HEK293 (cell line): ENCODE results near the gene ANAPC16.

Source experiments
- INSM2 ChIP-seq: fragments of 450-650 bp; formaldehyde crosslinking; IDR thresholded peaks from 2 replicates; pipeline ENCODE4 v1.5.1; 2016; ENCODE audit warnings: missing biosample characterization, missing genetic modification characterization
- KLF7 ChIP-seq: fragments of 450-650 bp; formaldehyde crosslinking; IDR thresholded peaks from 2 replicates; pipeline ENCODE4 v1.5.1; 2016; ENCODE audit warnings: missing biosample characterization, missing genetic modification characterization, borderline replicate concordance
- MEIS1 ChIP-seq: sonication (generic); formaldehyde crosslinking; IDR thresholded peaks from 2 replicates; pipeline ENCODE4 v1.8.1; 2022; ENCODE audit warnings: missing genetic modification reagents, mild to moderate bottlenecking, borderline replicate concordance
- PRDM1 ChIP-seq: fragments of 450-650 bp; formaldehyde crosslinking; IDR thresholded peaks from 2 replicates; pipeline ENCODE4; 2016; ENCODE audit warnings: missing biosample characterization, missing genetic modification characterization
- PRDM2 ChIP-seq: fragments of 450-650 bp; formaldehyde crosslinking; IDR thresholded peaks from 2 replicates; pipeline ENCODE4 v1.5.1; 2016; ENCODE audit warnings: missing biosample characterization, missing genetic modification characterization, borderline replicate concordance
- SALL2 ChIP-seq: fragments of 450-650 bp; formaldehyde crosslinking; IDR thresholded peaks from 2 replicates; pipeline ENCODE4 v1.5.0; 2017; ENCODE audit warnings: missing biosample characterization, mild to moderate bottlenecking, missing genetic modification characterization, borderline replicate concordance
- SCRT1 ChIP-seq: fragments of 450-650 bp; formaldehyde crosslinking; IDR thresholded peaks from 2 replicates; pipeline ENCODE4 v1.5.1; 2016; ENCODE audit warnings: missing biosample characterization, missing genetic modification characterization, borderline replicate concordance
- SCRT2 ChIP-seq: fragments of 450-650 bp; formaldehyde crosslinking; IDR thresholded peaks from 2 replicates; pipeline ENCODE4 v1.5.1; 2016; ENCODE audit warnings: missing biosample characterization, missing genetic modification characterization
- TCF7L2 ChIP-seq: IDR thresholded peaks from 2 replicates; pipeline ENCODE4 v1.6.1; 2011; ENCODE audit warnings: low read depth, mild to moderate bottlenecking, inconsistent platforms, low read length, moderate library complexity, borderline replicate concordance
- ZBTB21 ChIP-seq: fragments of 450-650 bp; formaldehyde crosslinking; IDR thresholded peaks from 2 replicates; pipeline ENCODE4 v1.5.1; 2017; ENCODE audit warnings: missing biosample characterization, missing genetic modification characterization
- ZNF148 ChIP-seq: fragments of 450-650 bp; formaldehyde crosslinking; IDR thresholded peaks from 2 replicates; pipeline ENCODE4 v1.5.0; 2017; ENCODE audit warnings: missing biosample characterization, missing genetic modification characterization, borderline replicate concordance
- ZNF311 ChIP-seq: fragments of 450-650 bp; formaldehyde crosslinking; IDR thresholded peaks from 2 replicates; pipeline ENCODE4 v1.5.1; 2017; ENCODE audit warnings: missing biosample characterization, missing genetic modification characterization, borderline replicate concordance
- ZNF423 ChIP-seq: fragments of 450-650 bp; formaldehyde crosslinking; IDR thresholded peaks from 2 replicates; pipeline ENCODE4 v1.5.1; 2016; ENCODE audit warnings: missing biosample characterization, missing genetic modification characterization
- ZNF621 ChIP-seq: fragments of 450-650 bp; formaldehyde crosslinking; IDR thresholded peaks from 2 replicates; pipeline ENCODE4 v1.5.1; 2017; ENCODE audit warnings: missing biosample characterization, missing genetic modification characterization
- ZNF664 ChIP-seq: fragments of 450-650 bp; formaldehyde crosslinking; IDR thresholded peaks from 2 replicates; pipeline ENCODE4 v1.5.1; 2016; ENCODE audit warnings: missing biosample characterization, missing genetic modification characterization
- ZNF76 ChIP-seq: fragments of 450-650 bp; formaldehyde crosslinking; IDR thresholded peaks from 2 replicates; pipeline ENCODE4; 2016; ENCODE audit warnings: low read depth, missing biosample characterization, missing genetic modification characterization, borderline replicate concordance
- ZSCAN23 ChIP-seq: fragments of 450-650 bp; formaldehyde crosslinking; IDR thresholded peaks from 2 replicates; pipeline ENCODE4 v1.5.1; 2016; ENCODE audit warnings: missing biosample characterization, missing genetic modification characterization
- ZSCAN30 ChIP-seq: fragments of 450-650 bp; IDR thresholded peaks from 2 replicates; pipeline ENCODE4 v1.5.1; 2018; ENCODE audit warnings: missing biosample characterization, mild to moderate bottlenecking, missing genetic modification characterization, moderate library complexity
- ZSCAN4 ChIP-seq: fragments of 450-650 bp; formaldehyde crosslinking; IDR thresholded peaks from 2 replicates; pipeline ENCODE4 v1.5.1; 2017; ENCODE audit warnings: missing biosample characterization, missing genetic modification characterization
- TF ChIP-seq, protein P1 (sequence below): fragments of 450-650 bp; formaldehyde crosslinking; IDR thresholded peaks from 2 replicates; pipeline ENCODE4 v1.5.1; 2016; ENCODE audit warnings: missing biosample characterization, missing genetic modification characterization, low read depth
- TF ChIP-seq, protein P2 (sequence below): fragments of 450-650 bp; IDR thresholded peaks from 2 replicates; pipeline ENCODE4 v1.5.1; 2018; ENCODE audit warnings: missing biosample characterization, mild to moderate bottlenecking, missing genetic modification characterization
- TF ChIP-seq, protein P3 (sequence below): fragments of 450-650 bp; formaldehyde crosslinking; IDR thresholded peaks from 2 replicates; pipeline ENCODE4 v1.5.1; 2017; ENCODE audit warnings: missing biosample characterization, mild to moderate bottlenecking, missing genetic modification characterization, moderate library complexity

The ANAPC16 gene

DNA sequence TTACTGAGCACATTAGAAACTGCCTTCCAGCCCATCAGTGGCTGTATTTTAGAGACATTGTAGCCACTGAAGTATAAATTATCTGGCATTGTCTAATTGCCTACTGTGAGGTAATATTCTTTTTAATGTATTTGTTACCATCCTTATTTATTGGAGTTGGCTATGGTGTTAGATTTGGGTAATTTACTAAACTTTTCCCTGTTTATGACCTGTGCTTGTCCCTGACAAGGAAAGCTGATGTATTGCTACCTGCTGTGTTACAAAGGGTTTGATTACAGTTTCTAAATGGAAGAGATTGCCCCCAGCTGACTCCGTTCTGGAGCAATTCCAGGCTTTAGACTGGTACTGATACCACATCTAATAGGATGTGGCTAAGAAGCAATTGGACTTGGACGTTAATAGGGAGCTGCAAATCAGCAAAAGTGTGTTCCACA is 12.5 kb downstream of the ANAPC16 start (continued):
- TF ChIP-seq ZNF76 (tag by site-specific recombination) (0 out of 2 replicates have a peak, but pooled peaks have one; percentile 11), SALL2 (tag by site-specific recombination) (no peak), ZBTB21 (tag by site-specific recombination) (peak; percentile 86), ZSCAN23 (tag by site-specific recombination) (peak; percentile 77), SCRT2 (tag by site-specific recombination) (peak; percentile 75; the same call in 1 of the 2 replicates), ZNF311 (tag by site-specific recombination) (no peak), ZNF621 (no peak), TCF7L2 (peak; percentile 69; the same call in 1 of the 2 replicates), ZNF664 (tag by site-specific recombination) (peak; percentile 84), KLF7 (peak; percentile 81), ZSCAN30 (peak; percentile 85), ZNF423 (tag by site-specific recombination) (peak; percentile 41; the same call in 1 of the 2 replicates), MEIS1 (CRISPR knock-in tag) (no peak), SCRT1 (peak; percentile 69), INSM2 (tag by site-specific recombination) (peak; percentile 86), ZNF148 (tag by site-specific recombination) (no peak), PRDM2 (tag by site-specific recombination) (no peak), ZSCAN4 (tag by site-specific recombination) (peak; percentile 34; the same call in 1 of the 2 replicates), PRDM1 (tag by site-specific recombination) (peak; percentile 79; the same call in 1 of the 2 replicates)
- TF ChIP-seq, protein P1, sequence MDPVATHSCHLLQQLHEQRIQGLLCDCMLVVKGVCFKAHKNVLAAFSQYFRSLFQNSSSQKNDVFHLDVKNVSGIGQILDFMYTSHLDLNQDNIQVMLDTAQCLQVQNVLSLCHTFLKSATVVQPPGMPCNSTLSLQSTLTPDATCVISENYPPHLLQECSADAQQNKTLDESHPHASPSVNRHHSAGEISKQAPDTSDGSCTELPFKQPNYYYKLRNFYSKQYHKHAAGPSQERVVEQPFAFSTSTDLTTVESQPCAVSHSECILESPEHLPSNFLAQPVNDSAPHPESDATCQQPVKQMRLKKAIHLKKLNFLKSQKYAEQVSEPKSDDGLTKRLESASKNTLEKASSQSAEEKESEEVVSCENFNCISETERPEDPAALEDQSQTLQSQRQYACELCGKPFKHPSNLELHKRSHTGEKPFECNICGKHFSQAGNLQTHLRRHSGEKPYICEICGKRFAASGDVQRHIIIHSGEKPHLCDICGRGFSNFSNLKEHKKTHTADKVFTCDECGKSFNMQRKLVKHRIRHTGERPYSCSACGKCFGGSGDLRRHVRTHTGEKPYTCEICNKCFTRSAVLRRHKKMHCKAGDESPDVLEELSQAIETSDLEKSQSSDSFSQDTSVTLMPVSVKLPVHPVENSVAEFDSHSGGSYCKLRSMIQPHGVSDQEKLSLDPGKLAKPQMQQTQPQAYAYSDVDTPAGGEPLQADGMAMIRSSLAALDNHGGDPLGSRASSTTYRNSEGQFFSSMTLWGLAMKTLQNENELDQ (tag by site-specific recombination) = no peak
- TF ChIP-seq, protein P2, sequence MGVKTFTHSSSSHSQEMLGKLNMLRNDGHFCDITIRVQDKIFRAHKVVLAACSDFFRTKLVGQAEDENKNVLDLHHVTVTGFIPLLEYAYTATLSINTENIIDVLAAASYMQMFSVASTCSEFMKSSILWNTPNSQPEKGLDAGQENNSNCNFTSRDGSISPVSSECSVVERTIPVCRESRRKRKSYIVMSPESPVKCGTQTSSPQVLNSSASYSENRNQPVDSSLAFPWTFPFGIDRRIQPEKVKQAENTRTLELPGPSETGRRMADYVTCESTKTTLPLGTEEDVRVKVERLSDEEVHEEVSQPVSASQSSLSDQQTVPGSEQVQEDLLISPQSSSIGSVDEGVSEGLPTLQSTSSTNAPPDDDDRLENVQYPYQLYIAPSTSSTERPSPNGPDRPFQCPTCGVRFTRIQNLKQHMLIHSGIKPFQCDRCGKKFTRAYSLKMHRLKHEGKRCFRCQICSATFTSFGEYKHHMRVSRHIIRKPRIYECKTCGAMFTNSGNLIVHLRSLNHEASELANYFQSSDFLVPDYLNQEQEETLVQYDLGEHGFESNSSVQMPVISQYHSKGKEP (tag by site-specific recombination) = peak; percentile 85
- TF ChIP-seq, protein P3, sequence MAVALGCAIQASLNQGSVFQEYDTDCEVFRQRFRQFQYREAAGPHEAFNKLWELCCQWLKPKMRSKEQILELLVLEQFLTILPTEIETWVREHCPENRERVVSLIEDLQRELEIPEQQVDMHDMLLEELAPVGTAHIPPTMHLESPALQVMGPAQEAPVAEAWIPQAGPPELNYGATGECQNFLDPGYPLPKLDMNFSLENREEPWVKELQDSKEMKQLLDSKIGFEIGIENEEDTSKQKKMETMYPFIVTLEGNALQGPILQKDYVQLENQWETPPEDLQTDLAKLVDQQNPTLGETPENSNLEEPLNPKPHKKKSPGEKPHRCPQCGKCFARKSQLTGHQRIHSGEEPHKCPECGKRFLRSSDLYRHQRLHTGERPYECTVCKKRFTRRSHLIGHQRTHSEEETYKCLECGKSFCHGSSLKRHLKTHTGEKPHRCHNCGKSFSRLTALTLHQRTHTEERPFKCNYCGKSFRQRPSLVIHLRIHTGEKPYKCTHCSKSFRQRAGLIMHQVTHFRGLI = peak; percentile 48; the same call in 1 of the 2 replicates
